Caki2 (cell line): ENCODE results near the gene CEP126. TPM values are rescaled to one million over a fixed set of nuclear protein-coding genes. Genes with fewer than 3 reads are reported as not detected.
A peak's percentile ranks its signal among the peaks of the same experiment; 100 is the strongest.

Source experiments
- DNase-seq: peaks from one replicate; pipeline ENCODE4 v3.0.0-alpha.2; 2015; ENCODE audit warnings: low read depth
- in situ Hi-C: cut with HindIII; loops from 2 replicates; pipeline ENCODE4 v1.10.0; 2016; ENCODE audit warnings: low sequenced_read_pairs, low pct_unique_long_range_greater_than_20kb, mixed read lengths
- total RNA-seq: library from RNA; depleted of rRNA; stranded (reverse); fragments of >200 nt; shearing (Covaris generic); gene quantifications from 2 replicates; pipeline ENCODE4 v1.2.3, GENCODE V29; 2014; ENCODE audit warnings: low replicate concordance

The CEP126 gene
- total RNA-seq, 1 experiment from 2014 or later: 0.54 TPM

- no peak for DNase-seq
- in situ Hi-C loops: no loop called here
These were observed 87.0 kb downstream of the CEP126 start for GRCh38 chr11:102001657-102002338.

- in situ Hi-C loops: no loop called here
- no peak for DNase-seq
These were observed 89.4 kb downstream of the CEP126 start for GRCh38 chr11:102004220-102004619.

GRCh38 chr11:102005306-102005705, 90.5 kb downstream of the CEP126 start:
- DNase-seq: no peak
- in situ Hi-C loops: no loop called here

- in situ Hi-C loops: no loop called here
- no peak for DNase-seq
These were observed 92.2 kb downstream of the CEP126 start for GRCh38 chr11:102006835-102007566.

- DNase-seq: peak; percentile 72
- in situ Hi-C loops: no loop called here
These were observed 93.0 kb downstream of the CEP126 start for GRCh38 chr11:102007567-102008437.

GRCh38 chr11:102010776-102011494, 96.1 kb downstream of the CEP126 start:
- peak; percentile 57 for DNase-seq
- in situ Hi-C loops: no loop called here

- in situ Hi-C loops: no loop called here
- no peak for DNase-seq
These were observed 98.1 kb downstream of the CEP126 start for GRCh38 chr11:102012946-102013345.

- in situ Hi-C loops: no loop called here
- DNase-seq: no peak
These were observed 99.9 kb downstream of the CEP126 start for GRCh38 chr11:102014756-102015155.

- no peak for DNase-seq
- in situ Hi-C loops: no loop called here
These were observed 102.2 kb downstream of the CEP126 start for GRCh38 chr11:102017026-102017425.

GRCh38 chr11:102026217-102026616, 111.4 kb downstream of the CEP126 start:
- no peak for DNase-seq

GRCh38 chr11:102026959-102027358, 112.1 kb downstream of the CEP126 start:
- no peak for DNase-seq
- in situ Hi-C loops: no loop called here

More at GRCh38 chr11:102026217-102026616, 111.4 kb downstream of the CEP126 start:
- in situ Hi-C loops: no loop called here

GRCh38 chr11:102036757-102037156, 121.9 kb downstream of the CEP126 start:
- in situ Hi-C loops: no loop called here
- no peak for DNase-seq

GRCh38 chr11:102046841-102047240, 132.0 kb downstream of the CEP126 start:
- DNase-seq: no peak
- in situ Hi-C loops: no loop called here

GRCh38 chr11:102047305-102047924, 132.6 kb downstream of the CEP126 start, which contains the start of gene CFAP300:
CFAP300 (plus strand) TSS chr11:102047437; CDS start chr11:102047471, 34 bp downstream.
- peak; percentile 74 for DNase-seq
- in situ Hi-C loops: no loop called here
